Aorta (tissue), 5 donors: ENCODE measurements around the gene ZNF552. TPM values are rescaled to one million over a fixed set of nuclear protein-coding genes. Genes with fewer than 3 reads are reported as not detected.
"Not testable (repeated sequence)": the region's sequence is repeated elsewhere in the genome, so short reads cannot be mapped to it uniquely, and the experiment has no call there.

Experiments
- ATAC-seq: fragments of 200-7000 bp; cut with Tn5 transposase; one replicate; pipeline ENCODE4 v1.9.1; 2022; ENCODE audit warnings: moderate library complexity; ENCODE audit not compliant: low FRiP score
- DNase-seq, 2 donors: peaks; one replicate each; pipeline ENCODE4 v3.0.0-alpha.2; 2020
- H3K27ac ChIP-seq, 2 donors: one replicate each; pipeline ENCODE4 v1.5.1; 2013; ENCODE audit warnings: low read length in 2 of 2, mild to moderate bottlenecking in 2 of 2, moderate library complexity in 2 of 2, control low read depth in 1 of 2, inconsistent platforms in 1 of 2, low read depth in 1 of 2
- H3K27me3 ChIP-seq, 2 donors: one replicate each; pipeline ENCODE4 v1.6.1; 2013; ENCODE audit warnings: control low read depth in 1 of 2, low read length in 1 of 2, mild to moderate bottlenecking in 1 of 2, moderate library complexity in 1 of 2; ENCODE audit not compliant: insufficient read depth in 2 of 2, control insufficient read depth in 1 of 2
- H3K36me3 ChIP-seq, 2 donors: one replicate each; pipeline ENCODE4 v1.6.1; 2013; ENCODE audit warnings: control low read depth in 1 of 2, low read length in 1 of 2, mild to moderate bottlenecking in 1 of 2; ENCODE audit not compliant: insufficient read depth in 2 of 2, control insufficient read depth in 1 of 2
- H3K4me1 ChIP-seq, 2 donors: one replicate each; pipeline ENCODE4 v1.6.1; 2013; ENCODE audit warnings: low read length in 2 of 2, control low read depth in 1 of 2, mild to moderate bottlenecking in 1 of 2, moderate library complexity in 1 of 2; ENCODE audit not compliant: insufficient read depth in 2 of 2, control insufficient read depth in 1 of 2
- H3K4me3 ChIP-seq, 2 donors: one replicate each; pipeline ENCODE4 v1.5.1; 2013; ENCODE audit warnings: low read length in 2 of 2, control low read depth in 1 of 2, mild to moderate bottlenecking in 1 of 2
- H3K9me3 ChIP-seq: one replicate; pipeline ENCODE4 v1.6.1; 2013; ENCODE audit warnings: mild to moderate bottlenecking, low read length; ENCODE audit not compliant: control insufficient read depth
- WGBS, 2 donors: extraction: QIAGEN DNeasy Blood & Tissue Kit; methylation state at CpG; one replicate each; pipeline ENCODE4 v1.1.7; 2013; 5-methylcytosine and 5-hydroxymethylcytosine counted together
- intact Hi-C, 2 donors: fragments of 100-400 bp; cut with DNase I; formaldehyde crosslinking; loops; one replicate each; pipeline versions ENCODE4 v1.14.2 to v1.15.0; 2022
- polyA plus RNA-seq, 2 donors: library from polyadenylated mRNA; stranded (reverse); fragments of 200-250 nt; gene quantifications; one replicate each; pipeline ENCODE4 v1.2.3, GENCODE V29; 2013
- total RNA-seq, 2 donors: library from RNA; stranded (reverse); fragmentation: NEBNext Ultra II Directional; extraction: Animal tissue kit (Norgen Biotek cat#: 25700); gene quantifications; one replicate each; pipeline ENCODE4 v1.2.1, GENCODE V29; 2021
- donor health status: healthy with polysubstance abuse.
- donor health status: Bipolar disorder and iron deficiency.
- donor health status: DM: no; HTN: no; CAD: no.
- donor health status: DM: no; HTN: no; CAD: no.
- donor health status: DM: yes; HTN: yes; CAD: no.

The ZNF552 gene
- total and polyA plus RNA-seq, 4 donors = 4.5 to 8.5 (median 7.1) TPM

DNA sequence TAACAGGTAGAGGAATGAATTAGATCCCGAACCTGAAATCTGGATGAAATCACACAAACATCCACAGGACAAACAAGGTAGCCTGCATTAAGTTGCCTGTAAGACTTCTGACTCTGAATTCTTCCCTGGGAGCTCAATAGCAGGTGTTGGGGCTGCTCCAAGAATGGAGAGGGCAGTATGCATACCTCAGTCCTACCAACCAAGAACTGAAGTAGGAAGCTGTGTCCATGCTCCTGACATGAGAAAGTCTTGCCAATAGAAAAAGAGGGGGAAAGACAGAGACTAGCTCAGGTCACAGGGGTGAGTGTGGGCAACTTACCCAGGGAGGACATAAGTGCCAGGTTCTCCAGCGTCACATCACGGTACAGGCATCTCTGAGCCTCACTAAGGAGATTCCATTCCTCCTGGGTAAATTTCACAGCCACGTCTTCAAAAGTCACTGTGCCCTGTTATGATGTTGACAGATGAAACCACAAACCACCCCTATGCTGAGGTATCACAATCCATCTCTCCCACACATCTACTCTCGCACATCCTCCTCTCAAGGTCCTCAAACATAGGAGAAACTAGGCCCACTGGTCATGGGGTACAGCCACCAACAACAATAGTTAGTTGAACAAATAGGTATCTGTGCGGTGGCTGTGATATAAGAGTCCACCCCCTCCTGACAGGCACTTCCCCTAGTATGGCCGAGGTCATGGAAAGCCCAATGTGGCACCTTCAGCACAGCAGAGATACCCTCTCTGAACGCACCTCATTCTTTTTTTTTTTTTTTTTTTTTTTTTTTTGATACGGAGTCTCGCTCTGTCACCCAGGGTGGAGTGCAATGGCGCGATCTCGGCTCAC lies 1.5 kb downstream of the ZNF552 start:
- H3K27me3 ChIP-seq, ATAC-seq, H3K36me3 ChIP-seq, H3K9me3 ChIP-seq, DNase-seq, H3K4me3 ChIP-seq, H3K4me1 ChIP-seq, H3K27ac ChIP-seq: not testable (repeated sequence)
- WGBS, 2 donors = 88 to 93% methylated on average over 10 to 13 of the region's 13 CpGs
- intact Hi-C loops = loop anchor here in 1 of 2 donors (10.0 kb wide), 1 partner anchor 638 kb away; no protein-coding TSS in a partner anchor

DNA sequence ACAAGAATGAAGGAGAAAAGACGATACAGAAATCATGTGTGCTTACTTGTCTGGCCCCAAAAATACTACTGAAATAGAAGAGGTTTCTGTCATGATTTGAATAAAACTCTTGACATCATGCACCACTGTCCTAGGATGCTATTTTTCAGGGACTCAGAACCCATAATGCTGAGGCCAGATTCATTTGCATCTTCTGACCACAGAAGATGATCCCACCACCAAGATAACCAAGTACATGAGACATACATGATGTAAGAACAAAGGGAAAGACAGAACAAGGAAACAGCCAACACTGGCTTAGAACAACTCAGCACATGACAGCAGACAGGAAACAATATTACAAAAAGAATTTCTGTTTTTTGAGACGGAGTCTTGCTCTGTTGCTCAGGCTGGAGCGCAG lies 2.5 kb downstream of the ZNF552 start:
- no peaks in the 10 kb centered on the region for H3K9me3 ChIP-seq
- intact Hi-C loops = loop anchor here in 1 of 2 donors (10.0 kb wide), 1 partner anchor 637 kb away; no protein-coding TSS in a partner anchor
- H3K27ac ChIP-seq = no peak overlapping the region
- no peaks in the 10 kb centered on the region for H3K4me1 ChIP-seq
- no peak for DNase-seq
- peaks cover 0 to 2% of the 10 kb centered on the region in 2 donors for H3K36me3 ChIP-seq
- no peak for ATAC-seq
- H3K4me3 ChIP-seq = no peak overlapping the region
- no peaks in the 10 kb centered on the region for H3K27me3 ChIP-seq
- WGBS, 2 donors = 82 to 84% methylated on average over 3 of the region's 3 CpGs

DNA sequence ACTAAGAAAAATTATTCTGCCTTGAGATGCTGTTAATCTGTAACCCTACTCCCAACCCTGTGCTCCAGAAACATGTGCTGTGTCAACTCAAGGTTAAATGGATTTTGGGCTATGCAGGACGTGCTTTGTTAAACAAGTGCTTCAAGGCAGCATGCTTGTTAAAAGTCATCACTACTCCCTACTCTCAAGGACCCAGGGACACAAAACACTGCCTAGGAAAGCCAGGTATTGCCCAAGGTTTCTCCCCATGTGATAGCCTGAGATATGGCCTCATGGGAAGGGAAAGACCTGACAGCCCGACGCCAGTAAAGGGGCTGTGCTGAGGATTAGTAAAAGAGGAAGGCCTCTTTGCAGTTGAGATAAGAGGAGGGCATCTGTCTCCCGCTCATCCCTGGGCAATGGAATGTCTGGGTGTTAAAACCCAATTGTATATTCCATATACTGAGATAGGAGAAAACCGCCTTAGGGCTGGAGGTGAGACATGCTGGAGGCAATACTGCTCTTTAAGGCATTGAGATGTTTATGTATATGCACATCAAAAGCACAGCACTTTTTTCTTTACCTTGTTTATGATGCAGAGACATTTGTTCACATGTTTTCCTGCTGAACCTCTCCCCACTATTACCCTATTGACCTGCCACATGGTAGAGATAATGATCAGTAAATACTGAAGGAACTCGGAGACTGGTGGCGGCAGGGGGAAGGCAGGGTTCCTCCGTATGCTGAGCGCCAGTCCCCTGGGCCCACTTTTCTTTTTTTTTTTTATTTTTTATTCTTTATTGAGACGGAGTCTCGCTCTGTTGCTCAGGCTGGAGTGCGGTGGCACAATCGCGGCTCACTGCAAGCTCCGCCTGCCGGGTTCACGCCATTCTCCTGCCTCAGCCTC lies 4.1 kb downstream of the ZNF552 start:
- H3K9me3 ChIP-seq, H3K27me3 ChIP-seq, ATAC-seq, H3K36me3 ChIP-seq, H3K4me3 ChIP-seq, H3K4me1 ChIP-seq, DNase-seq, H3K27ac ChIP-seq: not testable (repeated sequence)
- intact Hi-C loops = loop anchor here in 1 of 2 donors (10.0 kb wide), 1 partner anchor 636 kb away; no protein-coding TSS in a partner anchor
- 78 to 80% methylated on average over 17 of the region's 17 CpGs for WGBS, 2 donors

DNA sequence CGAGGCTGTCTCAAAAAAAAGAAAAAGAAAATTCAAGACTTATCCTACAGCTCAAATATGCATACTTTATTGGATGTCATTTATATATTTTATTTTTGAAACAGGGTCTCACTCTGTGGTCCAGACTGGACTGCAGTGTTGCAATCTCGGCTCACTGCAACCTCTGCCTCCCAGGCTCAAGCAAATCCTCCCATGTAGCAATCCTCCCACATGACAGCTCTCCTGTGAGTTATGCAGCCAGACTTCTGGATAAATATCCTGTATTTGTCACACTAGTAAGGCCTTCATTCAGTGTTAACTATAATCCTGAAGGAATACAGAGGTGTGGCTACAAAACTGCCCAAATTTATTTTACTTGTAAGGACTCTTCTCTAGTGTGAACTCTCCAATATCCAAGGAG lies 7.2 kb downstream of the ZNF552 start:
- no peak overlapping the region for H3K4me3 ChIP-seq
- H3K27me3 ChIP-seq = no peaks in the 10 kb centered on the region
- no peak for ATAC-seq
- DNase-seq = no peak
- no peaks in the 10 kb centered on the region for H3K9me3 ChIP-seq
- H3K36me3 ChIP-seq = peaks cover 0 to 2% of the 10 kb centered on the region in 2 donors
- 93 to 95% methylated on average over 2 of the region's 2 CpGs for WGBS, 2 donors
- H3K27ac ChIP-seq = no peak overlapping the region
- intact Hi-C loops = no loop called here
- H3K4me1 ChIP-seq = no peaks in the 10 kb centered on the region

DNA sequence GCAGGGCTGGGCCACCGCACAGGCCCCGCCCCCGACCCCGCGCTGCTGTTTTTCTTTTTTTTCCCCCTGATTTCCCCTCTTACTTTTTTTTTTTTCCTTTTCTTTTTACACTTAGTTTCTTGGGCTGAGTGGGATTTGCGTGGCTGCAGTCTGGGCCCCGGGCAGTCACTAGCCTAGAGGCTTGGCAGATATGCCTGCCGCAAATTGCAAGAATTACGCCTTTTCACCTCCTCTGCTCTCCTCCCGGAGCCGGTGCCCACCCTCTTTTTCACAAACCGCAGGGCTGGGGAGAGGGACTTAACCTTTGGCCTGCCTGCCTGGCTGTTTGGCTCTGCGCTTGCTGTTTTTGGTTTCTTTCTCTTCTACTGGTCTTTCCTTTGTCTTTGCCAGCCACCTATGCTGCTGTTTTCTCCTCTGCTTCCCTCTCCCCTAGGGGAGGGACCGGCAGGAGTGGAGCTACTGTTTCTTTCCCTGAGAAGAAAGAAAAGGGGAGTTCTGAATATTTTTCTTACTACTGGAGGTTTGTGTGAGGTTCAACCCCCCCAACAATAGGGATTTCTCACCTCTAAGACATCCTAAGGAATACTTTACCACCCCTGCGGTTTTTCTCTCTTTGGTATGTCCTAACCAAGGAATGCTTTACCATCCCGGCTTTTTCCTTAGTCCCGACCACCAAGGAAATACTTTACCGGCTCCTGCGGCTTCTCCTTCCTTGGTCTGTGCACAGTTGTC lies 11.0 kb downstream of the ZNF552 start:
- no peaks in the 10 kb centered on the region for H3K4me1 ChIP-seq
- no peaks in the 10 kb centered on the region for H3K9me3 ChIP-seq
- ATAC-seq = peak; percentile 56
- no peaks in the 10 kb centered on the region for H3K27me3 ChIP-seq
- intact Hi-C loops = no loop called here
- H3K27ac ChIP-seq = peak overlapping the region in 1 of 2 donors; percentile 94
- H3K4me3 ChIP-seq = peak overlapping the region; percentile 11 to 98
- WGBS, 2 donors = 2% methylated on average over 19 of the region's 19 CpGs
- DNase-seq = peak in 1 of 2 donors; percentile 64
- peaks cover 0 to 2% of the 10 kb centered on the region in 2 donors for H3K36me3 ChIP-seq

DNA sequence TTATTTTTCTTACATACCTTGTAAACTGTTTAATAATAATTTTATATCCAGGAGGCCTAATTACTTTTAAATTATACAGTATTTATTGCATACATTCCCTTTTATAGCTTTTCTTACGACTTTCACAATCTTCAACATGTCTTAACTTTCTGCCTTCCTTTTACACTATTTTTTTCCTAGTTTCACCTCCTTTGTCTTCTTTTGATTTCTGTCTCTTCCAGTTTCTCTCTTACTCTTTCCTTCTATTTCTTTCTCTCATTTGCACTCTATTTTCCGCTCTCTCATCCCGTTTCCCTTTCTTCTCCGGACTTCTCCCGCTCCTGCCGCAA lies 11.5 kb downstream of the ZNF552 start:
- Histone ChIP-seq H3K4me1 (no peaks in the 10 kb centered on the region), H3K27ac (peak overlapping the region in 1 of 2 donors; percentile 94), H3K9me3 (no peaks in the 10 kb centered on the region), H3K4me3 (peak overlapping the region; percentile 11 to 98), H3K27me3 (no peaks in the 10 kb centered on the region), H3K36me3 (no peaks in the 10 kb centered on the region)
- WGBS, 2 donors = 7 to 13% methylated on average over 6 of the region's 6 CpGs
- ATAC-seq = no peak
- intact Hi-C loops = no loop called here
- no peak for DNase-seq

DNA sequence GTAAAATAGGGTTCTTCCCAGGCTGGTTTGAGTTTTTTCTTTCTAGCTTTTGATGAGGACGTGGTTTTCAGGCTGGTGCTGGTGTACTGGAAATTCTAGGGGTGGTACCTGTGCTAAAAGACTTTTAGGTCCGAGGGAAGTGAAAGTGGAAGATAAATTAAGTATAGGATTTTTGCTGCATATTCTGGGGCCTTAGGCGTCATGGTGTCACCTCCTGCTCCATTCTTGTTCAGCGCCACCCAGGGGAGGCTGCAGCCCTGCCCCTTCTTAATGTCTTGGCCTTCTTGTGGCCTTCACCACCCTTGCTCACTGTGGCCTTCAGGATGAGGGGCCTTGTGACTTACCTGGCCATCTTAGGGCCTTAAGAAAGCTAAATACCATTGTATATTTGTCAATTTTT lies 12.4 kb downstream of the ZNF552 start:
- DNase-seq (no peak), ATAC-seq (no peak)
- no peaks in the 10 kb centered on the region for H3K27me3 ChIP-seq
- H3K9me3 ChIP-seq = no peaks in the 10 kb centered on the region
- 93 to 97% methylated on average over 4 of the region's 4 CpGs for WGBS, 2 donors
- H3K27ac ChIP-seq = no peak overlapping the region
- no peaks in the 10 kb centered on the region for H3K36me3 ChIP-seq
- H3K4me3 ChIP-seq = no peak overlapping the region
- no peaks in the 10 kb centered on the region for H3K4me1 ChIP-seq
- intact Hi-C loops = no loop called here

DNA sequence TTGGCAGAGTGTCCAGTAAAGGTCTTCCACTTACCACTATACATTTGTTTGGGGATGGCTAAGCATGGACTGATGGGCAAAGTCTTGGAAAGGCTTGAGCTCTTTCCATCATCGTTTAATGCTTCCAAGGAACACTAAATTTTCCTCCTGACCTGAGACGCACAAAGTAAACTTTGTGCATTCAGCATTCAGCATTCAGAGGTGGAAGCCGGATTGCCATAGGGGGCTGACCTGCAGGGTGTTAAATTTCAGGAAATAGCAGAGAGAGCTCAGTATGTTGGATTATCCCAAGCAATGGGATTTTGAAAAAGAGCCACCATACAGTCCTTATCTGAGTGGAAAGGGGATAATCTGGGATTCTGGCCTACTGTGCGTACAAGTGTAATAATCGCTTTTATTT lies 14.0 kb downstream of the ZNF552 start:
- Histone ChIP-seq H3K27ac (no peak overlapping the region), H3K4me3 (no peak overlapping the region), H3K4me1 (no peaks in the 10 kb centered on the region), H3K9me3 (no peaks in the 10 kb centered on the region), H3K27me3 (no peaks in the 10 kb centered on the region), H3K36me3 (peaks cover 0 to 2% of the 10 kb centered on the region in 2 donors)
- DNase-seq (no peak), ATAC-seq (no peak)
- 64 to 72% methylated on average over 5 of the region's 5 CpGs for WGBS, 2 donors
- intact Hi-C loops = no loop called here
